ENCODE results near the gene RFX5.
"Not testable (repeated sequence)": the region's sequence is repeated elsewhere in the genome, so short reads cannot be mapped to it uniquely, and the experiment has no call there.

GRCh38 chr1:151390221-151391078 is 43.4 kb upstream of the RFX5 start:
- TF ChIP-seq BHLHE40 (IDR thresholded peaks at IDR 0.05; ENCODE audit: borderline replicate concordance); SP1 (IDR thresholded peaks at IDR 0.05); FOXM1 (IDR thresholded peaks at IDR 0.05; ENCODE audit: borderline replicate concordance); HDGF (IDR thresholded peaks at IDR 0.05; ENCODE audit: borderline replicate concordance); CTBP1 (IDR thresholded peaks at IDR 0.05; ENCODE audit: borderline replicate concordance); ARNT (IDR thresholded peaks at IDR 0.05); L3MBTL2 (conservative IDR thresholded peaks at IDR 0.05); NFRKB (IDR thresholded peaks at IDR 0.05); TARDBP (IDR thresholded peaks at IDR 0.05); FOXA1 (IDR thresholded peaks at IDR 0.05): not testable (repeated sequence)
- TF ChIP-seq ZNF384 (IDR thresholded peaks at IDR 0.05) = peak; percentile 61; the same call in 1 of the 2 replicates
